Measurements from ENCODE around the gene UGCG. TPM values are rescaled to one million over a fixed set of nuclear protein-coding genes. Genes with fewer than 3 reads are reported as not detected.

UGCG gene
- total and polyA plus RNA-seq, 2 of the 8 experiments (the other 6 are each of a cell fraction or from before 2014, with no cell fraction given), result 14.9 to 34.0 TPM

- TF ChIP-seq KDM4A (IDR thresholded peaks at IDR 0.05; ENCODE audit: low read depth, low read length, severe bottlenecking) (no peak), CTBP2 (IDR thresholded peaks at IDR 0.05; ENCODE audit: borderline replicate concordance, insufficient read depth, insufficient read length, low read length) (no peak), HDAC2 (IDR thresholded peaks at IDR 0.05; ENCODE audit: borderline replicate concordance in 1 of 2, low read depth in 2 of 2, low read length in 2 of 2) (no peak), POLR2AphosphoS5 (IDR thresholded peaks at IDR 0.05; ENCODE audit: low read depth, low read length) (no peak), NRF1 (IDR thresholded peaks at IDR 0.05; ENCODE audit: low read depth, low read length) (no peak), SP4 (IDR thresholded peaks at IDR 0.05; ENCODE audit: low read length) (no peak), CHD2 (IDR thresholded peaks at IDR 0.05; ENCODE audit: low read length) (no peak)
- TF ChIP-seq, protein P1, sequence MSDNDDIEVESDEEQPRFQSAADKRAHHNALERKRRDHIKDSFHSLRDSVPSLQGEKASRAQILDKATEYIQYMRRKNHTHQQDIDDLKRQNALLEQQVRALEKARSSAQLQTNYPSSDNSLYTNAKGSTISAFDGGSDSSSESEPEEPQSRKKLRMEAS (IDR thresholded peaks at IDR 0.05), result no peak
These were observed 25.1 kb upstream of the UGCG start (continued) for GRCh38 chr9:111871499-111871855.

All from H1 (cell line).